Measurements from ENCODE around the gene CIDEB.

- TF ChIP-seq CTCF (IDR thresholded peaks at IDR 0.05) (no peak), EZH2 (IDR thresholded peaks at IDR 0.05; ENCODE audit: borderline replicate concordance, insufficient read depth, low read depth, low read length, poor library complexity, severe bottlenecking) (no peak)
These were observed 16.2 kb downstream of the CIDEB start for GRCh38 chr14:24291446-24292117.

All from B cell (primary cell).